DMS53 (cell line): Measurements from ENCODE around the gene OBI1.
A peak's percentile ranks its signal among the peaks of the same experiment; 100 is the strongest.

Experiments used
- DNase-seq: peaks from one replicate; lab custom pipeline; 2025; lab: John Stamatoyannopoulos, UW

Gene OBI1

DNA sequence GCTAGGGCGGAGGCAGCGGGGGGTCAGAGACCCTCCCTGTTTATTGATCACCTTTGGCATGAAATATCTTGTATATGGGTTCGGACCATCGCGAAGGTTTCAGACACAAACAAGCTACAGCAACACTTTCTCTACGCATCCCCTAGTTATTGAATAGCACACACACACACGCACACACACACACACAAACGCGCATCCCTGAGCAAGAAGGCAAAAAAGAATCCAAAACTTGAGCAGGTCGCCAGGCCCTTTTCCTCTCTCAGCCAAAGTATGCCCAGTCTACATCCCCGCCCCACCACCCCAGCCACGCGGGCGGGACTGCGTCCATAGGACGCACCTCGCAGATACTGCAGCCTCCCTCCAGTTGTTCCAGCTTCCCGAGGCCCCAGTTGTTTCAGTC is 71.6 kb downstream of the OBI1 start:
- no peak for DNase-seq

DNA sequence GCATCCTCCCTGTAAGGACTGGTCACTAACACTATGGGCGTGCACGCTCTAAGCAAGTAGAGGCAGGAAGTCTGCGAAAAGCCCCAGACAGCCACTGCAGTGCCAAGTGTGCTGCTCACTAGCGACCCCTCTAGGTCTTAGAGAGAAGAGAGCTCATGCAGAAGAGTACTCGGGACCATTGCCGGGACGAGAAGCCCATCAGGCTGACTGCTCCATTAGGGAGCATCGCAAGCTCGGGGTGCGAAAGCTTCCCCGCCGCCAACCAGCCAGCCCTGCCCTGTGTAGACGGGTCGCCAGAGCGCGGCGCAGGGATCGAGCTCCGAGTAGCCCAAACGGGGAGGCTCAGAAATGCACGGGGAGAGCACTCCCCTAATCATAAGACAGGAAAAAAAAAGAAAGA is 72.2 kb downstream of the OBI1 start:
- DNase-seq = peak; percentile 1

DNA sequence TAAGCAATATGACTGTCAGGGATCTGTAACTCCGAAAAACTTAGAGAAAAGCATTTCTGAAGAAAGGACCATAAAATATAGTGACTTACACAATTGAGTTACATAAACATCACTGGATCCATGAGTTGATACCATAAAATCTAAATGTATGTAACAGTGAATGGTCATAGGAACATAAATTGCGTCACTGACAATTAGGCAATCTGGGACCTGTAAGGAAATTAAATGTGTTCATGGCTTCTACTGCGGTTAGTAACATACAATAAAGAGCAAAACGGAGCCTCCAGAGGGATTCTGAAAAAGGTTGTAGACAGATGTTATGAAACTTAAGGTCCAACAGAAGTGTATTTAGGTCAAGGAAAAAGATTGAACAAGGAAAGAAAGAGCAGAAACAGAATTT is 82.7 kb downstream of the OBI1 start:
- DNase-seq = no peak

DNA sequence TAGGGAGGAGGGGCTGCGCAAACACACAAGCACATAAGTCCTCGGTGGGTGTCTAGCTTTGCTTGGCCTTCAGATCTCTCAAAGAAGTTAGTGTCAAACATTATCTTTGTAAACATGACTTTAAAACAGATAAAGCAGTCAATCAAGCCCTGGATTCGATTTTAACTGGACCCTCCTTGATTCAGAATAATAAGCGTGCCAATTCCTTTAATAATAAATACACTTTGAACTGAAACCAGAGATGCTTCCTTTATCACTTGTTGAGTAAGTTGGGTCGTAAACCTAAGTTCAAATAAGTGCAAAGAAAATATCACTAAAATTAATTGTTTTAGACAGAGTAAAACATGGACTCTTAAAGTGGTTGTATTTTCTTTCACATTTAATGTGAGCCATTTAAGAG is 86.5 kb downstream of the OBI1 start:
- no peak for DNase-seq

DNA sequence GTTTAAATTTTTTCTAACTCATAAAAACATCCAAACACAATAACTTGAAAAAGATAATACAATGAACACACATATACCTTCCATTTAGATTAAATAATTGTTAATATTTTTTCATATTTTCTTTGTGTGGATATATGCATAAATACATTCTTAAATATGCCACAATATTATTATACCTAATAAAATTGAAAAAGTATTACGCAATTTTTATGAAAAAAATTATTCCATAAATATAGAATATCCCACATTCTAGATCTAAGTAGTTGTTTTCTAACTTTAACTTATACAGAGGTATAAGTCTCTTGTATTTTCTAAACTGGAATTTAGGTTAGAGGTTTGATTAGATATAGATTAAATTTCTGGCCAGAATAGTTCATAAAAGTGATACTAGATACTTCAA is 89.9 kb downstream of the OBI1 start:
- DNase-seq = no peak

DNA sequence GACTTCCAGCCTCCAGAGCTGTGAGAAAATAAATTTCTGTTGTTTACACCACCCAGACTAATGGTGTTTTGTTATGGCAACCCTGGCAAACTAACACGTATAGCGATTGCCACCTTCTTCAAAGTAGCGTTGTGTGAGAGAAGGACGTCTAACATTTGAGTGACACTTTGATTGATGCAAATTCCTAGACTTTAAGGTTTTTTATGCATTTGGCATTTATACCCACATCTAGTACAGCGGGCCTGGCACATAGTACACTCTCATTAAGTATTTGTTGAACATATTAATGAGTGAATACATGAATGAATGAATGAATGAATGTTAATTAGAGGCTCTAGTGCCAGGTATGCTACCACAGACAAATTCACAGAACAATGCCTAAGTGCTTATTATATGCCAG is 92.3 kb downstream of the OBI1 start:
- no peak for DNase-seq
